ENCODE results near the gene CDC42EP4. TPM values are rescaled to one million over a fixed set of nuclear protein-coding genes. Genes with fewer than 3 reads are reported as not detected.

The CDC42EP4 gene
- total and polyA plus RNA-seq, 10 of the 15 experiments (the other 5 are each of a cell fraction or from before 2014, with no cell fraction given), result 0.05 to 7.1 (median 2.7) TPM

DNA sequence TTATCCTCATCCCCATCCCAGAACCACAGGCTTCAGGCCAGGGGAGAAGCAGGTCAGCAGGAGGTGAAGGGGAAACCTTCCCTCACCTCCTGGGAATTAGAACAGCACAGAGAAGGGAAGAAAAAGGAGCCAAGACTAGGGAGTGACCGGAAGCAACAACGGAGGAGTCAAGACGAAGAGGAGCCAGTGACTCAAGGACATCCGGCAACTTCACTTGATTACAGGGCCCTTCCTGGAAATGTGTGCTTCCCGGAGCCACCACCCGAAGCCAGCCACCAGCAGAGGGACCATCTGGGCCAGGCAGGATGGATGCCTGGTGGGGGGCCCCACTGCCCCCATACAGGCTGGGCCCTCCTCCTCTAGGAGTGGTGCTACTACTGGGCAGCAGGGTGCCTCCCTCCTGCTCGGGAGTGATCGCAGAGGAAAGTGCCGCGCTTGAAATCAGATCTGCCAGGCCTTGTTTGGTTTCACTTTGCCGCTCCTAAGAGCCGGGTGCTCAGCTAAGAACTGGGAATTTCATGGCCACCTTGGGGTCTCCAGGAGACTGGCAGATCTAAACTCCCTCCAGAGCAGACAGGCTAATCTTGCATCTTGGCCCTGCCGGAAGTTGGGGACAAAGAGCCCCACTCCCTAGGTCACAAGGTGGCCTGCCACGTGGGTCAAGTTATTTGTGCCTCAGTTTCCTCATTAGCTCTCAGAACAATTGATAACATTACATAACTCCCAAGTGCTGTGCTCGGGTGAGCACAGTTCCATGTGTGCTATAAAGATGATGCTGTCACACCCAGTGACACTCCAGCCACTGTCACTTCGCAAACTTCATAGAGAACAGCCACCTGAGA is 6.6 kb downstream of the CDC42EP4 start:
- ChIA-PET SMC1A (ENCODE audit: uncharacterized antibody, unreplicated experiment) (interaction anchor here (1.8 kb wide), 1 partner anchor 12 kb away, joined by 4 read pairs; no protein-coding TSS in a partner anchor), CTCF (no interaction called here), RAD21 (ENCODE audit: unreplicated experiment) (interaction anchor here (1.5 to 2.2 kb wide), 2 partner anchors 15 to 114 kb away, joined by 3 to 9 read pairs; no protein-coding TSS in a partner anchor), POLR2A (interaction anchor here (0.6 to 1.6 kb wide), 2 partner anchors 14 to 18 kb away, joined by 3 to 5 read pairs; no protein-coding TSS in a partner anchor)
- Histone ChIP-seq H3K9me3 (replicated peaks; ENCODE audit: control insufficient read depth, insufficient read depth, low read length) (no peaks in the 10 kb centered on the region), H3K9ac (ENCODE audit: control insufficient read depth, insufficient read depth, low read length) (0 out of 2 replicates have a peak overlapping the region, but pooled peaks have one; percentile 13), H3K4me2 (ENCODE audit: control insufficient read depth, insufficient read depth) (peak overlapping the region; percentile 56), H4K20me1 (ENCODE audit: control insufficient read depth, insufficient read depth) (no peaks in the 10 kb centered on the region), H2AFZ (ENCODE audit: control insufficient read depth, low read depth, low read length) (no peak overlapping the region), H3K4me1 (ENCODE audit: control insufficient read depth, insufficient read depth, low read length) (peaks cover 5% of the 10 kb centered on the region; the same call in 1 of the 2 replicates), H3K4me3 (peak overlapping the region; percentile 41), H3K79me2 (ENCODE audit: control insufficient read depth, insufficient read depth, low read length) (peaks cover 22% of the 10 kb centered on the region), H3K27me3 (replicated peaks in 1 of 2; ENCODE audit: control insufficient read depth in 2 of 2, insufficient read depth in 2 of 2, low read length in 1 of 2) (no peaks in the 10 kb centered on the region), H3K36me3 (ENCODE audit: control insufficient read depth in 2 of 2, insufficient read depth in 2 of 2, low read length in 1 of 2) (no peaks in the 10 kb centered on the region), H3K27ac (ENCODE audit: control insufficient read depth, insufficient read depth) (peak overlapping the region; percentile 33; the same call in 1 of the 2 replicates)
- TF ChIP-seq DPF2 (IDR thresholded peaks at IDR 0.05) (0 out of 2 replicates have a peak, but pooled peaks have one; percentile 36), BHLHE40 (IDR thresholded peaks at IDR 0.05; ENCODE audit: borderline replicate concordance in 1 of 2, low read depth in 2 of 2, low read length in 1 of 2) (no peak), RCOR1 (conservative IDR thresholded peaks at IDR 0.05; ENCODE audit: low read depth, low read length) (no peak), SPI1 (IDR thresholded peaks at IDR 0.05; ENCODE audit: borderline replicate concordance, insufficient read depth, low read depth, low read length) (no peak), IKZF1 (conservative IDR thresholded peaks at IDR 0.05) (peak; percentile 42)
- TF ChIP-seq, protein P1, sequence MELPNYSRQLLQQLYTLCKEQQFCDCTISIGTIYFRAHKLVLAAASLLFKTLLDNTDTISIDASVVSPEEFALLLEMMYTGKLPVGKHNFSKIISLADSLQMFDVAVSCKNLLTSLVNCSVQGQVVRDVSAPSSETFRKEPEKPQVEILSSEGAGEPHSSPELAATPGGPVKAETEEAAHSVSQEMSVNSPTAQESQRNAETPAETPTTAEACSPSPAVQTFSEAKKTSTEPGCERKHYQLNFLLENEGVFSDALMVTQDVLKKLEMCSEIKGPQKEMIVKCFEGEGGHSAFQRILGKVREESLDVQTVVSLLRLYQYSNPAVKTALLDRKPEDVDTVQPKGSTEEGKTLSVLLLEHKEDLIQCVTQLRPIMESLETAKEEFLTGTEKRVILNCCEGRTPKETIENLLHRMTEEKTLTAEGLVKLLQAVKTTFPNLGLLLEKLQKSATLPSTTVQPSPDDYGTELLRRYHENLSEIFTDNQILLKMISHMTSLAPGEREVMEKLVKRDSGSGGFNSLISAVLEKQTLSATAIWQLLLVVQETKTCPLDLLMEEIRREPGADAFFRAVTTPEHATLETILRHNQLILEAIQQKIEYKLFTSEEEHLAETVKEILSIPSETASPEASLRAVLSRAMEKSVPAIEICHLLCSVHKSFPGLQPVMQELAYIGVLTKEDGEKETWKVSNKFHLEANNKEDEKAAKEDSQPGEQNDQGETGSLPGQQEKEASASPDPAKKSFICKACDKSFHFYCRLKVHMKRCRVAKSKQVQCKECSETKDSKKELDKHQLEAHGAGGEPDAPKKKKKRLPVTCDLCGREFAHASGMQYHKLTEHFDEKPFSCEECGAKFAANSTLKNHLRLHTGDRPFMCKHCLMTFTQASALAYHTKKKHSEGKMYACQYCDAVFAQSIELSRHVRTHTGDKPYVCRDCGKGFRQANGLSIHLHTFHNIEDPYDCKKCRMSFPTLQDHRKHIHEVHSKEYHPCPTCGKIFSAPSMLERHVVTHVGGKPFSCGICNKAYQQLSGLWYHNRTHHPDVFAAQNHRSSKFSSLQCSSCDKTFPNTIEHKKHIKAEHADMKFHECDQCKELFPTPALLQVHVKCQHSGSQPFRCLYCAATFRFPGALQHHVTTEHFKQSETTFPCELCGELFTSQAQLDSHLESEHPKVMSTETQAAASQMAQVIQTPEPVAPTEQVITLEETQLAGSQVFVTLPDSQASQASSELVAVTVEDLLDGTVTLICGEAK (IDR thresholded peaks at IDR 0.05; ENCODE audit: borderline replicate concordance), result 0 out of 2 replicates have a peak, but pooled peaks have one; percentile 19
- TF ChIP-seq, protein P2, sequence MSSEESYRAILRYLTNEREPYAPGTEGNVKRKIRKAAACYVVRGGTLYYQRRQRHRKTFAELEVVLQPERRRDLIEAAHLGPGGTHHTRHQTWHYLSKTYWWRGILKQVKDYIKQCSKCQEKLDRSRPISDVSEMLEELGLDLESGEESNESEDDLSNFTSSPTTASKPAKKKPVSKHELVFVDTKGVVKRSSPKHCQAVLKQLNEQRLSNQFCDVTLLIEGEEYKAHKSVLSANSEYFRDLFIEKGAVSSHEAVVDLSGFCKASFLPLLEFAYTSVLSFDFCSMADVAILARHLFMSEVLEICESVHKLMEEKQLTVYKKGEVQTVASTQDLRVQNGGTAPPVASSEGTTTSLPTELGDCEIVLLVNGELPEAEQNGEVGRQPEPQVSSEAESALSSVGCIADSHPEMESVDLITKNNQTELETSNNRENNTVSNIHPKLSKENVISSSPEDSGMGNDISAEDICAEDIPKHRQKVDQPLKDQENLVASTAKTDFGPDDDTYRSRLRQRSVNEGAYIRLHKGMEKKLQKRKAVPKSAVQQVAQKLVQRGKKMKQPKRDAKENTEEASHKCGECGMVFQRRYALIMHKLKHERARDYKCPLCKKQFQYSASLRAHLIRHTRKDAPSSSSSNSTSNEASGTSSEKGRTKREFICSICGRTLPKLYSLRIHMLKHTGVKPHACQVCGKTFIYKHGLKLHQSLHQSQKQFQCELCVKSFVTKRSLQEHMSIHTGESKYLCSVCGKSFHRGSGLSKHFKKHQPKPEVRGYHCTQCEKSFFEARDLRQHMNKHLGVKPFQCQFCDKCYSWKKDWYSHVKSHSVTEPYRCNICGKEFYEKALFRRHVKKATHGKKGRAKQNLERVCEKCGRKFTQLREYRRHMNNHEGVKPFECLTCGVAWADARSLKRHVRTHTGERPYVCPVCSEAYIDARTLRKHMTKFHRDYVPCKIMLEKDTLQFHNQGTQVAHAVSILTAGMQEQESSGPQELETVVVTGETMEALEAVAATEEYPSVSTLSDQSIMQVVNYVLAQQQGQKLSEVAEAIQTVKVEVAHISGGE (CRISPR knock-in tag; IDR thresholded peaks at IDR 0.05), result no peak
- TF ChIP-seq, protein P3, sequence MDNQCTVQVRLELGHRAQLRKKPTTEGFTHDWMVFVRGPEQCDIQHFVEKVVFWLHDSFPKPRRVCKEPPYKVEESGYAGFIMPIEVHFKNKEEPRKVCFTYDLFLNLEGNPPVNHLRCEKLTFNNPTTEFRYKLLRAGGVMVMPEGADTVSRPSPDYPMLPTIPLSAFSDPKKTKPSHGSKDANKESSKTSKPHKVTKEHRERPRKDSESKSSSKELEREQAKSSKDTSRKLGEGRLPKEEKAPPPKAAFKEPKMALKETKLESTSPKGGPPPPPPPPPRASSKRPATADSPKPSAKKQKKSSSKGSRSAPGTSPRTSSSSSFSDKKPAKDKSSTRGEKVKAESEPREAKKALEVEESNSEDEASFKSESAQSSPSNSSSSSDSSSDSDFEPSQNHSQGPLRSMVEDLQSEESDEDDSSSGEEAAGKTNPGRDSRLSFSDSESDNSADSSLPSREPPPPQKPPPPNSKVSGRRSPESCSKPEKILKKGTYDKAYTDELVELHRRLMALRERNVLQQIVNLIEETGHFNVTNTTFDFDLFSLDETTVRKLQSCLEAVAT (IDR thresholded peaks at IDR 0.05), result peak; percentile 37; the same call in 1 of the 2 replicates
- DNase-seq (ENCODE audit: low read depth, low spot score), result no peak
- ATAC-seq, result peak; percentile 34
- FAIRE-seq, result no peak
- intact Hi-C loops (cut with micrococcal nuclease; ENCODE audit: unreplicated experiment), result no loop called here
- in situ Hi-C loops (cut with MboI), result loop anchor here (5.0 kb wide), 1 partner anchor 33 kb away; no protein-coding TSS in a partner anchor
- no TSS peak for BruUV-seq (replicated peaks)
- 46% methylated on average over 16 of the region's 16 CpGs for WGBS (ENCODE audit: insufficient coverage, insufficient replicate concordance, low lambda C conversion rate, missing lambda C conversion rate)

All from GM12878 (cell line).